Measurements from ENCODE around the gene GBA3.

The GBA3 gene

GRCh38 chr4:22703912-22704311 lies 11.2 kb downstream of the GBA3 start:
- no peak for DNase-seq

- no peak for DNase-seq
Observed at GRCh38 chr4:22707390-22707789, 14.7 kb downstream of the GBA3 start.

GRCh38 chr4:22708961-22709360 lies 16.2 kb downstream of the GBA3 start:
- no peak for DNase-seq

GRCh38 chr4:22712105-22712504 lies 19.4 kb downstream of the GBA3 start:
- DNase-seq, result no peak

- DNase-seq, result no peak
Observed at GRCh38 chr4:22712529-22712928, 19.8 kb downstream of the GBA3 start.

- DNase-seq, result no peak
Observed at GRCh38 chr4:22713841-22714240, 21.1 kb downstream of the GBA3 start.

- no peak for DNase-seq
Observed at GRCh38 chr4:22719218-22719617, 26.5 kb downstream of the GBA3 start.

GRCh38 chr4:22720091-22720490 lies 27.4 kb downstream of the GBA3 start:
- no peak for DNase-seq

- DNase-seq, result no peak
Observed at GRCh38 chr4:22721204-22721603, 28.5 kb downstream of the GBA3 start.

- DNase-seq, result no peak
Observed at GRCh38 chr4:22730021-22730420, 37.3 kb downstream of the GBA3 start.

GRCh38 chr4:22733816-22734215 lies 41.1 kb downstream of the GBA3 start:
- no peak for DNase-seq

- no peak for DNase-seq
Observed at GRCh38 chr4:22736912-22737311, 44.2 kb downstream of the GBA3 start.

GRCh38 chr4:22739968-22740367 lies 47.2 kb downstream of the GBA3 start:
- no peak for DNase-seq

- no peak for DNase-seq
Observed at GRCh38 chr4:22741744-22742143, 49.0 kb downstream of the GBA3 start.

- no peak for DNase-seq
Observed at GRCh38 chr4:22743290-22743689, 50.6 kb downstream of the GBA3 start.

- no peak for DNase-seq
Observed at GRCh38 chr4:22744478-22745062, 51.8 kb downstream of the GBA3 start.

GRCh38 chr4:22745234-22745633 lies 52.5 kb downstream of the GBA3 start:
- no peak for DNase-seq

- no peak for DNase-seq
Observed at GRCh38 chr4:22754116-22754515, 61.4 kb downstream of the GBA3 start.

GRCh38 chr4:22762548-22762947 lies 69.8 kb downstream of the GBA3 start:
- DNase-seq, result no peak

- no peak for DNase-seq
Observed at GRCh38 chr4:22764183-22764582, 71.4 kb downstream of the GBA3 start.

- DNase-seq, result no peak
Observed at GRCh38 chr4:22766068-22766467, 73.3 kb downstream of the GBA3 start.

- no peak for DNase-seq
Observed at GRCh38 chr4:22778547-22779163, 85.9 kb downstream of the GBA3 start.

- DNase-seq, result no peak
Observed at GRCh38 chr4:22780317-22780716, 87.6 kb downstream of the GBA3 start.

- no peak for DNase-seq
Observed at GRCh38 chr4:22780797-22781196, 88.1 kb downstream of the GBA3 start.

- DNase-seq, result no peak
Observed at GRCh38 chr4:22787753-22788375, 95.1 kb downstream of the GBA3 start.

Data from retina (tissue), 1 donor.